Urothelium cell line (cell line): ENCODE measurements around the gene LRRIQ4.
A peak's percentile ranks its signal among the peaks of the same experiment; 100 is the strongest.

Experiments used
- DNase-seq: peaks from one replicate; pipeline ENCODE4 v3.0.0; 2011; ENCODE audit warnings: low spot score, mixed read lengths
- FAIRE-seq: peaks from 2 replicates; lab custom pipeline; 2011; peaks lifted over from hg19 to GRCh38; lab: Jason Lieb, UNC

The LRRIQ4 gene

GRCh38 chr3:169848741-169849140 is 36.1 kb downstream of the LRRIQ4 start:
- DNase-seq (no peak), FAIRE-seq (no peak)

DNA sequence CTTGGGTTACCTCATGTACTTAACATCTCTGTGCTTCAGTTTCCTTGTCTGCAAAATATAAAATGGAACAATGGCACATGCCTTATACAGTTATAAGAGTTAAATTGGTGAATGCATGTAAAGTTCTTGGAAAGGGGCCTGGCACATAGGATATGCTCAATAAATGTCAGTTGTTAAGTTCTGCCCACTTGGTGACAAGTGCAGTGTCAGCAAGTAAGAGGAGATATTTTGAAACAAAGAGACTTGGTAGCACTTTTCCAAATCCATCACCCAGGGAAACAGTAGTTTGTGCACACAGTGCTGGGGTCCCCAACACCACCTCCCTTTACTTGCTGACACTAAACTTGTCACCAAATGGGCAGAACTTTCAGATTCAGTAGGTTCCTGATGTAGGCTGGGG is 37.9 kb downstream of the LRRIQ4 start:
- FAIRE-seq (no peak), DNase-seq (no peak)

- no peak for DNase-seq
Measured at GRCh38 chr3:169855514-169855913, 42.8 kb downstream of the LRRIQ4 start.

DNA sequence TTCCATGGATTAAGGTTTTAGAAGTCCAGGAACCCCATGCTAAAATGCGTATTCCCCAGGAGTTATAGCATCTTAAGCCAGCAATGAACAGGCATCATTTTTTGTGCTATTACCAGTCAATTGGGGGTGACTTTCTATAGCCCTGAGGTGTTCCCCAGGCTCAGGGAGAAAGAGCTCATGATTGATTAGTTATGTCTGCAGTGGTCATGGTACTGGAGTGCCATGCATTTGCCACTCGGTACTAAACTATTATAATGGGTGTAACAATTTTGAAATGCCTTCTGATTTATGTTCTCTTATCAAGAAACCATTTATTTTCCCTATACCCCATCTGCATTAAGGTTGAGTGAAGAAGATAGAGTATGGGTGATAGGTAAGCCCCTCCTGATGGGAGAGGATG is 45.1 kb downstream of the LRRIQ4 start:
- DNase-seq (no peak), FAIRE-seq (no peak)

More at GRCh38 chr3:169855514-169855913, 42.8 kb downstream of the LRRIQ4 start:
- no peak for FAIRE-seq

- DNase-seq (no peak), FAIRE-seq (no peak)
Measured at GRCh38 chr3:169861871-169862270, 49.2 kb downstream of the LRRIQ4 start.

DNA sequence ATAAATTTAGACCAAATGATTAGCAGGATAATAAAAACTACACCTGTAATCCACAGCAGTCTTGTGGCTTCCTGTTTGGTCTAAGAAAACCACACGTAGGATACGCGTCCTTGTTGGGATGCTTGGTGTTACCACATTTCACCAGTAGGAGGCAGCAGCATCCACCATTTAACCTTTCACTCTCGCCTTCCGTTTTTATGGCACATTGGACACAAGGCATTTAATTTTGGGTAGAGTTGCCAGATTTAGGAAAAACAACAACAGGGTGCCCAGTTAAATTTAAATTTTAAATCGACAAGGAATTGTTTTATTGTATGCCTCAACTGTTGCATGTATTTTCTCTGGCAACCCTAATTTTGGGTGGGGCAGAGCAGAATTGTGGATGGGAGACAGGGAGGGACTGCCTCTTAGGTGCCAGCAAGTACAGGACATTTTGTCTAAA is 50.8 kb downstream of the LRRIQ4 start:
- no peak for FAIRE-seq
- DNase-seq = peak; percentile 60

- no peak for DNase-seq
- FAIRE-seq = no peak
Measured at GRCh38 chr3:169864270-169864669, 51.6 kb downstream of the LRRIQ4 start.

- FAIRE-seq = no peak
- no peak for DNase-seq
Measured at GRCh38 chr3:169865176-169865767, 52.6 kb downstream of the LRRIQ4 start.

- DNase-seq = no peak
Measured at GRCh38 chr3:169867584-169868210, 55.0 kb downstream of the LRRIQ4 start.

DNA sequence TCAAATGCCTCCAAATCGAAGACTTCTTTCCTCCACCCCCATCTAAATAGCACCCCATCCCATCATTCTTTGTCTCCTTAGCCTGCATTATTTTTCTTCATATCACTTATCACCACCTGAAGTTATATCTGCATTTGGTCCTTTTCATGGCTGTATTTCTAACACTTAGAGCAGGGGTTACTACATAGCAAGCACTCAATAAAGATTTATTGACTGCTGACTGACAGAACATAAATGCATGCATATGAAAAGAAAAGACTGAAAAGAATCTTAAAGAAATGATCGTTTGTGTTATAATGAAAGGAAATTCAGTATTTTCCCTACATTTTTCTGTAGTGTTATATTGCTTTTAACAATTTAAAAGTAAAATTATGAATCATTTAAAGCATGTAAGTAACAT is 55.7 kb downstream of the LRRIQ4 start:
- FAIRE-seq (no peak), DNase-seq (no peak)

More at GRCh38 chr3:169867584-169868210, 55.0 kb downstream of the LRRIQ4 start:
- no peak for FAIRE-seq

- DNase-seq = no peak
Measured at GRCh38 chr3:169869484-169870220, 57.0 kb downstream of the LRRIQ4 start, which contains the start of gene LRRC31. TSS of gene LRRC31 (minus strand) at chr3:169869935. CDS start at chr3:169869807, 128 bp downstream.

GRCh38 chr3:169871129-169871886 is 58.6 kb downstream of the LRRIQ4 start:
- FAIRE-seq (no peak), DNase-seq (no peak)

More at GRCh38 chr3:169869484-169870220, 57.0 kb downstream of the LRRIQ4 start, which contains the start of gene LRRC31:
- FAIRE-seq = no peak

DNA sequence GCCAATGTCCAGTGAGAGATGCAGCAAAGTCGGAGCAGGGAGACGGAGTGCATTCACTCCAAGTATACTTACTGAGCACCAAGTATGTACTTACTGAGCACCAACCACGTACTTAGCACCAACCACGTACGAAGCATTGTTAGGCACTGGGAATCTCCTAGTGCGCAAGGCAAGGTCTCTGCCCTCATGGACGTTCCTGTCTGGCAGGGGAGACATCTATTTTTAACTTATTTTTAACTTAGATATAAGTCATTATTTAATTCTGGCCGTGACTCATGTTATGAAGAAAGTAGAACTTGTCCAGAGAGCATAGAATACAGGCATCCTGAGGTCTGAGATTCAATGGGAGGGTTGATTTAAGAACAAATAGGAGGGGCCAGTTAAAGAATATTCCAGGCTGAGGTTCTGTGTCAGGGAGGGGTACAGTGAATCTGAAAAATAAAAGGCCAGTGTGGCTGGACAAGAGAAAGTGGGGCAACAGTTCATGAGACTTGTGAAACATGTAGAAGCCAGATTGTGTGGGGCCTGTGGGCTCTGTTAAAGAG is 66.4 kb downstream of the LRRIQ4 start:
- no peak for FAIRE-seq
- DNase-seq = no peak

DNA sequence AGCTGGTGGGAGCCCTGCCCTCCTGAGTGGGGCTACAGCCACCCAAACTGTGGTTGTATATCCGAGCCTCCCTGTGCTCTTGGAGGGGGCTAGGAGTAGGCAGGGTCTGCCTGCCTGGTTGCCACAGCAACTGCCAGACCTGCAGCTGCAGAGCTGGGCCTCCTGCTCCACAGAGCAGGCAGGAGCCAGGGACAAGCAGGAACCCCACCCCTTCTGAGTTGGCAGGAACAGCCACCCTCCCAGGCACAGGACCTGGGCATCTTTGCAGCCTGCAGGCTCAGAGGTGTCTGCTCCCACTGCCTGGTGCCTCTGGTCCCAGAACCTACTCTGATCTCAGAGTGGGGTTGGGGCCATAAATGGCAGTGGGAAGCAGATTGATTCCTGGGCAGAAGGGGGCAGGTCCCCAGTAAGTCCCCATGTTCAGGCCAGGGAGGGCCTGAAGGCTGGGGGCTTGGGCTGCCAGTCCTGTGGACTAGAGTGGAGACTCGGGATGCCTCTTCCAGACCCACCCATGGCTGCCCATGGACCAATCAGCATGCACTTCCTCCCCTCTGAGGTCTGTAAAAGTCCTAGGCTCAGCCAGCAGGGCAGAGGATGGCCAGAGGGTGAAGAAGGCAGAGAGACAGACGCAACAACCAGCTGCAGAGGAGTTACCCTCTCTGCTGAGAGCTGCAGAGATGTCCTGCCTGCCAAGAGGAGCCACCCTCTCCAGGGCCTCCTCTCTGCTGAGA is 67.3 kb downstream of the LRRIQ4 start:
- FAIRE-seq (no peak), DNase-seq (no peak)

DNA sequence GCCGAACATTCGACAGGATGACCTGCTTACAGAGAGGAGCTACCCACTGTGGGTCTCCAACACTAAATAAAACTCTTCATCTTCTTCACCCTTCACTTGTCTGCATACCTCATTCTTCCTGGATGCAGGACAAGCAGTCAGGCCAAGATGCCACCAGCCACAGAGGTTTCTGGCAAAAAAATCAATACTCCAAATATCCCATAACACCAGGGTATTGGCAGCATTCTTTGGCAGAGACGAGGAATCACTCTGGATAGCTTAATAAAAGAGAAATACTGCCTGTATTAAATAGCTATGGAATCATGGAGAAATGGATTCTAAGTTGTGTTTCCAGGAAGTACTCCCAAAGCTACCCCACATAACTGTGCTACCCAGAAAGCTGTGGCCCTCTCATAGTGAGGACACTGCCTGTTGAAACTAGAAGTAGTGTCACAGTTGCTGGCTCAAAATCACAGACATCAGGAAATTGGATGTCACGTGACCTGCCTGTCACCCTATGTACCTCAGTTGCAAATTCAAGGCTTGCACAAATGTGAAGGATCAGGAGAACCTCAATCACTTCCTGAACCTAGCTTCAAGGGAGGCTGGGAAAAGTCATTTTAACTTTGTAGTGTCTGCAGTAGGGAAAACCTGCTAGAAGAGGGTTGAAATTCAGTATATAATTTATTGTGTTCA is 68.0 kb downstream of the LRRIQ4 start:
- DNase-seq (no peak), FAIRE-seq (no peak)

DNA sequence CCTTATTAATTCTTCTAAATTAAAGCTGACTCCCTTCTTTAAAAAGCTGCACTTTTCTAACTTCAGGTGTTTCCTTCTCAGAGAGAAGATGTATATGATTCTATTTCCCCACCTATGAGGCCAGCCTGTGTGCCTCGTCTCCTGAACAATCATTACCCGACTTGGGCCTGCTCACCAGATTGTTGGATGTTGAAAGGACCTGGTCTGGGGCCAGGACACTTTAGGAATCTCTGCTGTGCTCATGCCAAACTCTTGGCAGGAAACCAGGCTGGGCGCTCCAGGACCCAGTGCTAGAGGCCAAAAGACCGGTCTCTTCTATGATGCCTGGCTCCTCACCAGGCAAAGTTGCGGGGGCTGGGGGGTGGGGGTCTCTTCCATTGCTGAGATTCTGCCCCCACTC is 74.0 kb downstream of the LRRIQ4 start:
- FAIRE-seq (no peak), DNase-seq (no peak)
